ENCODE data around the gene SERGEF. TPM values are rescaled to one million over a fixed set of nuclear protein-coding genes. Genes with fewer than 3 reads are reported as not detected.
A peak's percentile ranks its signal among the peaks of the same experiment; 100 is the strongest.

The SERGEF gene
- total RNA-seq, 4 donors from 2014 or later = 62.2 to 116 (median 83.5) TPM

GRCh38 chr11:18012122-18012905, 533 bp downstream of the SERGEF start:
- intact Hi-C loops (cut with DNase I) = loop anchor here (10.0 kb wide), 1 partner anchor 92 kb away; the partner anchor contains the start of gene SAAL1
- H3K36me3 ChIP-seq = no peaks in the 10 kb centered on the region
- H3K27me3 ChIP-seq = no peaks in the 10 kb centered on the region
- TF ChIP-seq POLR2A (IDR thresholded peaks at IDR 0.05) = peak in 1 of 2 donors; percentile 6
- TF ChIP-seq, protein P1, sequence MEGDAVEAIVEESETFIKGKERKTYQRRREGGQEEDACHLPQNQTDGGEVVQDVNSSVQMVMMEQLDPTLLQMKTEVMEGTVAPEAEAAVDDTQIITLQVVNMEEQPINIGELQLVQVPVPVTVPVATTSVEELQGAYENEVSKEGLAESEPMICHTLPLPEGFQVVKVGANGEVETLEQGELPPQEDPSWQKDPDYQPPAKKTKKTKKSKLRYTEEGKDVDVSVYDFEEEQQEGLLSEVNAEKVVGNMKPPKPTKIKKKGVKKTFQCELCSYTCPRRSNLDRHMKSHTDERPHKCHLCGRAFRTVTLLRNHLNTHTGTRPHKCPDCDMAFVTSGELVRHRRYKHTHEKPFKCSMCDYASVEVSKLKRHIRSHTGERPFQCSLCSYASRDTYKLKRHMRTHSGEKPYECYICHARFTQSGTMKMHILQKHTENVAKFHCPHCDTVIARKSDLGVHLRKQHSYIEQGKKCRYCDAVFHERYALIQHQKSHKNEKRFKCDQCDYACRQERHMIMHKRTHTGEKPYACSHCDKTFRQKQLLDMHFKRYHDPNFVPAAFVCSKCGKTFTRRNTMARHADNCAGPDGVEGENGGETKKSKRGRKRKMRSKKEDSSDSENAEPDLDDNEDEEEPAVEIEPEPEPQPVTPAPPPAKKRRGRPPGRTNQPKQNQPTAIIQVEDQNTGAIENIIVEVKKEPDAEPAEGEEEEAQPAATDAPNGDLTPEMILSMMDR (IDR thresholded peaks at IDR 0.05) = no peak
- no peaks in the 10 kb centered on the region for H3K9me3 ChIP-seq
- peak; percentile 38 to 42 for DNase-seq
- peak overlapping the region; percentile 13 to 68 (median 64) for H3K4me3 ChIP-seq (replicated peaks in 1 of 3)
- WGBS, 2 donors = 12 to 21% methylated on average over 18 to 22 of the region's 46 CpGs
- peaks cover 8 to 18% of the 10 kb centered on the region in 2 donors for H3K4me1 ChIP-seq
- peak overlapping the region; percentile 65 to 84 (median 72) for H3K27ac ChIP-seq

DNA sequence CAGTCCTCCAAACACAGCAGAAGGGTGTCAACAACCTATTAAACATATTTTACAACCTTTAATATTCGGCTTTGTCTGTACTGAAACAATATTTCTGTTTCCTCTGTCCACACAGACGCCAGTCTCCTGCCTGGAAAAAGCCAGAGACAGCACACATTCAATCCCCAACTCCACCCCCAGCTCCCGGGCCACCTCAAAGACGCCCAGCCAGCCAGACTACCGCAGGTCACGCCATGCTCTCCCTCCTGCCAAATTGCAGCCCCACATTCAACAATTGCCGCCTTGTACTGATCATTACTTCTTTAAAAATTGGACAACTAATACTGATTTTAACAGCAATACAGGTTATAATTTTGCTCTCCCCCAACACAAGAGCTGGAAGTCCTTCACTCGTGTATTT, 1.2 kb downstream of the SERGEF start:
- WGBS, 2 donors = 85 to 88% methylated on average over 8 of the region's 8 CpGs
- Histone ChIP-seq H3K4me1 (peaks cover 8 to 18% of the 10 kb centered on the region in 2 donors), H3K9me3 (no peaks in the 10 kb centered on the region), H3K27me3 (no peaks in the 10 kb centered on the region), H3K36me3 (peaks cover 0 to under 1% of the 10 kb centered on the region in 2 donors), H3K4me3 (replicated peaks in 1 of 3) (peak overlapping the region in 1 of 3 donors; percentile 68), H3K27ac (no peak overlapping the region)
- intact Hi-C loops (cut with DNase I) = loop anchor here (10.0 kb wide), 1 partner anchor 93 kb away; the partner anchor contains the start of gene SAAL1
- no peak for DNase-seq
- TF ChIP-seq POLR2A (IDR thresholded peaks at IDR 0.05) = no peak
- TF ChIP-seq, protein P1 (IDR thresholded peaks at IDR 0.05) = no peak

GRCh38 chr11:18010977-18011586, 1.8 kb downstream of the SERGEF start:
- H3K9me3 ChIP-seq = no peaks in the 10 kb centered on the region
- no peak overlapping the region for H3K27ac ChIP-seq
- H3K36me3 ChIP-seq = peaks cover 5 to 6% of the 10 kb centered on the region in 2 donors
- H3K27me3 ChIP-seq = no peaks in the 10 kb centered on the region
- 92% methylated on average over 10 of the region's 10 CpGs for WGBS, 2 donors
- H3K4me3 ChIP-seq (replicated peaks in 1 of 3) = no peak overlapping the region
- H3K4me1 ChIP-seq = peaks cover 8 to 18% of the 10 kb centered on the region in 2 donors
- no peak for DNase-seq
- intact Hi-C loops (cut with DNase I) = loop anchor here (10.0 kb wide), 1 partner anchor 94 kb away; the partner anchor contains the start of gene SAAL1
- TF ChIP-seq, protein P1 (IDR thresholded peaks at IDR 0.05) = no peak
- no peak for TF ChIP-seq POLR2A (IDR thresholded peaks at IDR 0.05)

DNA sequence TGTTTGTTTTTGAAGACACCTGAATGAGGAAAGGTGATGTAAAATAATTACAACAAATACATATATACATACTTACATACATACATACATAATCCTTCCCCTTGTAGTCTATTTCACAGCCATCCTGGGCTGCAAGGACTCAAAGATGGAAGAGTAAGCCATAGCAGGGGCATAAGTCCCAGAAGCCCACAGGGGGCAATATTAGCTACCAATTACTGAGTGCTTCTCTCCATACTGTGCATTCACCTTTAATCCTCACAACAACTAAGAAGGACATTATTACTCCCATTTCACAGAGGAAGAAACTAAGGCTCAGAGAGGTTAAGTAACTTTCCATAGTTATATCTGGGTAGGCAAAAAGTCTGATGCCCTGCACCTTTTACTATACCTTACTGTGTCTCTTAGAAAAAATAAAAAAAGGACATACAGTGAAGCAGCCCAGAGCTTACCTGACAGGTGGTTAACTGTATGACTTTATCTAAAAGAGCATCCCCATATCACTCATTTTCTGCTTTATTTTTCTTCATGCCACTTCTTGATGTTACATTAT, 2.7 kb downstream of the SERGEF start:
- Histone ChIP-seq H3K4me1 (peaks cover 8 to 18% of the 10 kb centered on the region in 2 donors), H3K27ac (no peak overlapping the region), H3K9me3 (no peaks in the 10 kb centered on the region), H3K36me3 (peaks cover 10 to 14% of the 10 kb centered on the region in 2 donors), H3K27me3 (no peaks in the 10 kb centered on the region), H3K4me3 (replicated peaks in 1 of 3) (no peak overlapping the region)
- intact Hi-C loops (cut with DNase I) = loop anchor here (10.0 kb wide), 1 partner anchor 95 kb away; the partner anchor contains the start of gene SAAL1
- TF ChIP-seq POLR2A (IDR thresholded peaks at IDR 0.05) = no peak
- TF ChIP-seq, protein P1 (IDR thresholded peaks at IDR 0.05) = no peak
- no peak for DNase-seq
